Activated T-helper 9 cell treated with anti-CD3 and anti-CD28 coated beads, Interleukin-2, amount 50 U/mL, for 16 hours (primary cell): Measurements from ENCODE around the gene DACT2.
"Not testable (repeated sequence)": the region's sequence is repeated elsewhere in the genome, so short reads cannot be mapped to it uniquely, and the experiment has no call there.

ENCODE experiments used
- DNase-seq: peaks from one replicate; pipeline ENCODE4 v3.0.0-alpha.2; 2020; ENCODE audit warnings: low read depth

Gene DACT2

DNA sequence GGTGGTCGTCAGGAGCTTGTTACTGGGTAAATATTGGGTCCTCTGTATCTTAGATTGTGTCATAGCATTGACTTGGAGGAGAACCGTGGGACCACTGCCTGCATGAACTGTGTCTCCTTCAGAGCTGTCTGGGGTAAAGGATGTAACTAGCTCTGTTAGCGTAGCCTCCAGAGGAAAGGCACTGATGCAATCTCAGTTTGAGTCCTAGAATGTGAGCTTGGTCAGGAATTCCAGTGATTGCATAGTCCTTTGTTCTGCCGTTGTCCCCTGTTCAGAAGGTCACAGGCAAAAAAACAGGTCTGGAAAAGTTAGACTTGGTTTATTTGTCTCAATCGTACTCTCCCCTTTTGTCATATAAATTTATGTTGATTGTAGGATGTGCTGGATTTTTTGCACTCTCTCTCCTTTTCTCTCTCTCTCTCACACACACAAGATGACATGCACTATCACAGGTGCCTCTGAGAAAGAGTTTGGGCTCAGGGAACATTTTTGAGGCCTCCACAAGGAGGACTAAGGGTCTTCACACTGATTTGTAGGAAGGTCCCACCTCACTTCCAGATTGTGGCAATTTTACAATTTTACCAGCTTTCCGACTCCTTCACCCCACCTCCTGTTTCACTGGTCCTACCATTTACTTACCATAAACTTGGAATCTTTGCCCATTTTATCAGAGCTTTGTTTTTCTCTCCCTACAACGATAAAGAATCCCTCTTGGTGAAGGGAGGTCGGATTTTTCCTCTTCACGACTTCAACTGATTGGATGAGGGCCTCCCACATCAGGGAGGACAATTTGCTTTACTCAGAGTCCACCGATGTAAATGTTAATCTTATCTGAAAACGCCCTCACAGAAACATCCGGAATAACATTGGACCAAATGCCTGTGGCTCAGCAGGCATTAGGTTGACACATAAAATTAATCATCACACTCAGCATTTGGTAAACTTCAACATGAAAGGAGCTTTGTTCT lies 7.0 kb upstream of the DACT2 start:
- DNase-seq, result no peak

- DNase-seq, result no peak
Observed at GRCh38 chr6:168322966-168323365, 3.4 kb upstream of the DACT2 start.

DNA sequence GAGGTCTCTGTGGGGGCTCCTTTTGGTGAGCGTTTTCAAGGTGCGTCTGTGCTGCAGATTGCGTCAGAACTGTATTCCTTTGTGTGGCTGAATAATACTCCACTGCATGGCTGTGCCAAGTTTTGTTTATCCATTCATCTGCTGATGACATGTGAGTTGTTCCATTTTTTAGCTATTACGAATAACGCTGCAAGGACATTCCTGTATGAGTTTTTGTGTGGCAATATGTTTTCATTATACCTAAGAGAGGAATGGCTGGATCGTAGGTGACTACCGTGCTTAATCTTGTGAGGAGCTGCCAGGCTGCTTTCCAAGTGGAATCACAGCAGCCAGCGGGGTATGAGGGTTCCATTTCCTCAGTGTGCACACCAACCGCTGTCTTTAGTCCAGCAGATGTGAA lies 1.1 kb upstream of the DACT2 start:
- DNase-seq, result no peak

- no peak for DNase-seq
Observed at GRCh38 chr6:168318579-168319278, 848 bp downstream of the DACT2 start.

DNA sequence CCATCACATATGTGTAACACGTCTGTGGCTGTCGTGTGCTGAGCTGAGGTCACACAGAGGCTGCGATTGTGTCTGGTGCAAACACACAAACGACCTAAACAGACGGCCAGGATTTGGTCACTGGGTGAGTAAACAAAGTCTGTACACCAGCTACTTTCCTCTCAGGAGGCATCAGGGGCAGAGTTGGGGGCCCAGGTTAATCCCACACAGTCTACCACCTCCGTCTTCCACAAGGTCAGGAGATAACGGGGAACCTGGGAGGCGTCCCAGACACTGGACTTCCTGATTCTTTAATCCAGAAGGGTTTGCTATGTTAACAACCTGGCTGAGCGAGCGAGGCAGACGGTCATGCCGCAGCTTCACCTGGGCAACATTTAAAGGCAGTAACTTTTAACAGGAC lies 1.5 kb downstream of the DACT2 start:
- DNase-seq, result no peak

- DNase-seq, result no peak
Observed at GRCh38 chr6:168315596-168315995, 4.0 kb downstream of the DACT2 start.

DNA sequence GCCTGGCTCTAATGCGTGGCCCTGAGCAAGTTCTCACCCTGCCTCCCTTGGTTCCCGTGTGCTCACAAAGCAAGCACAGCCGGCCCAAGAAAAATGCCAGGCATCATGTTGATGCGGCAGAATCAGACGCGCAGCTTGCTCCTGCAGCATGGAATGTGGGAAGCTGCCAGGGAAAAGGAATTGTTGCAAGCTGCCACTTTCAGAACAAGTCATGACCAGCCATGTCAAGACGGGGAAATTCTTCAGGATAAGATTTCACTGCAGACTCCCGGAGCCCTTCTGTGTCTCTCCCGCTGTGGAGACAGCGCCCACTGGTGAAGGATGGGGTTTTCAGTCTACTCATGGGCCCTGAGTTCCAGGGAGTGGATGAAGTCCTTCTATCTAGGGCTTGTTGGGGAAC lies 4.6 kb downstream of the DACT2 start:
- no peak for DNase-seq

DNA sequence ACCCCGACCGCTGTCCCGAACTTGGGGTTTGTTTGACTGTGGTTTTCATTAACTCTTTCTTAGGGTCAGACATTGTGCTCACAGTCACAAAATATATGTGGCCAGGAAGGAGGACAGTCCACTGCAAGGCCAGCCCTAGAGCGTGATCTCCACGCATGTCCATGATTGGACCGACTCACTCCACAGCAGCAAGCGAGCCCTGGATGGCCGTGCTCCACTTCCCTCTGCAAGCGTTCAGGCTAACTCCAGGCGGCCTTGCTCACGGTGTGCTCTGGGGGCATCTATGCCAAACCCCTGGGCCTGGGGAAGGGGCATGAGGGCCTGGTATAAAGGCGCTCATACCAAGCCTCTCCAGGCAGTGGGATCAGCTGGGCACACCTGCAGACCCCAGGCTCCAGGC lies 5.6 kb downstream of the DACT2 start:
- DNase-seq, result no peak

GRCh38 chr6:168313431-168314011 lies 6.1 kb downstream of the DACT2 start:
- no peak for DNase-seq

GRCh38 chr6:168312125-168312507 lies 7.5 kb downstream of the DACT2 start:
- DNase-seq, result not testable (repeated sequence)

DNA sequence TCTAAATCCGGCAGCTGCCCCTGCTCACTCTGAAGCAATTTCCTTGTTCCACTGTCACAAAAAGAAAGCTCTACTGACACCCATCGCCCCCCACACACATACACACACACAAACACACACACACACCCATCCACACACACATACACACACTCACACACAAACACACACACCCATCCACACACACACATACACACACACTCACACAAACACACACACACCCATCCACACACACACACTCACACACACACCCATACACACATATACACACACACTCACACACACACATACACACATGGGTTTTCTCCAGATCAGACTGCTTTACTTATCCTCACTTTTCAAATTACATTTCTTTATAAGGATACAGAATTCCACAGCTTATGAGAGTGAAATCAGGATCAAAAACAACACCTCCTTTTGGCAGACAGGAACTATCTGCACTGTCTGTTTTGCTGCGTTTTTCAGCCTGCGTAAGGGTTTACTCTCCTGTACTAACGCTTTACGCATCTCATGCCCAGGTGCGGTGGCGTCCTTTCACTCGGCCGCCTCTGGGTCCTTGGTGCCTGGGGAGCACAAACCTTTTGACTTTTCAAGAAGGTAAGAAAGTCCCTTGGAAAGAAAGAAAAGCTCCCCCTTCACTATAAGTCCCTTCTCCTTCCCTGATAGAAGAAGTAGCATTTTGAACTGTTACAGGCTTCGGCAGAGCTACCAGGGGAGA lies 8.0 kb downstream of the DACT2 start:
- no peak for DNase-seq

DNA sequence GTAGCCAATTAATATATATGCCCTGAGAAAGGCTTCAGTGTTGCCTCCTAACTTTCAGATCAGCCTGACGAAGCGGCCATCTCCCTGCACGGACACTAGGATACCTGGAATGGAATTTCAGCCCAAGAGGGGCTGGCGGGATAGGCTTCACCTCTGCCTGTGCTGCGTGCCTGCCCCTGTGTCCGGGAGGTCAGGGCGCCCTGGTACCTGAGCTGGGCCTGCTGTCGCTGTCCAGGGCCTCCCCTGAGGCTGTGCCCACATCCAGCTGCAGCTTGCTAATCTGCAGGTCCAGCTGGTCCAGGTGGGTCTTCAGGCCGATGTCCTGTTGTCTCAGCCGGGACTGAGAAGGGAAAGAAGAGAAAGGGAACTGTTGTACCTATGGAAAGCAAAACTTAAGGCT lies 8.6 kb downstream of the DACT2 start:
- DNase-seq, result no peak

- DNase-seq, result no peak
Observed at GRCh38 chr6:168310403-168310802, 9.2 kb downstream of the DACT2 start.

DNA sequence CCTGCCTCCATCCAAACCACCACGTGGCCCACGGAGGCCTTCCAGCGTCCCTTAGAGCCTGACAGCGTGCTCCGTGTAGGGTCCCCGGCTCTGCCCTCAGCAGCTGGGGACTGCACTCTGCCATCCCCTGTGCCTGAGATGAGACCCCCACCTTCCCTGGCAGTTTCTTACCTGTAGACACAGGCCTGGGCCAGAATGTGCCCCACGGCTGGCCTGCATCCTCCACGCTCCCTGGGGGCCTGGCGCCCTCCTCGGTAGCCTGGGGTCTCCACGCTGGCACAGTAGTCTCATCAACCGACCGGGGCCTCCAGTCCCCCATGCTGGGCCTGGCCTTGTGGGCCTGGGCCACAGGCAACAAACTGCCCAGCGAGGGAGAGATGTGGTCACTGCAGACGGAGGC lies 9.6 kb downstream of the DACT2 start:
- no peak for DNase-seq

DNA sequence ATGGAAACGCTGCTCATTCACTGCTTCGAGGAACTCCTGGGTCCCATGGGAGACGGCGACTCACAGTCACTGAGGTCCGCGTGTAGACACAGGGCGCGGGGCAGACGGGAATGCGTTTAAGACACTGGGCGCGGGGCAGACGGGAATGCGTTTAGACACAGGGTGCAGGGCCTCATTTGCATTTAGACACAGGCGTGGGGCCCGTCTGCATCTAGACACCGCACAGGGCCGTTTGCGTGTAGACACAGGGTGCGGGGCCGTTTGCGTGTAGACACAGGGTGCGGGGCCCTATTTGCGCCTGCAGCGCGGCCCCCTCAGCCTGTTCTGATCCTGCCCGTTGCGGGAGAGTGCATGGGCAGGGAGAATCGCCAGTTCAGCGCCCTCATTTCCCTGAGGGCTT lies 10.4 kb downstream of the DACT2 start:
- DNase-seq, result no peak

DNA sequence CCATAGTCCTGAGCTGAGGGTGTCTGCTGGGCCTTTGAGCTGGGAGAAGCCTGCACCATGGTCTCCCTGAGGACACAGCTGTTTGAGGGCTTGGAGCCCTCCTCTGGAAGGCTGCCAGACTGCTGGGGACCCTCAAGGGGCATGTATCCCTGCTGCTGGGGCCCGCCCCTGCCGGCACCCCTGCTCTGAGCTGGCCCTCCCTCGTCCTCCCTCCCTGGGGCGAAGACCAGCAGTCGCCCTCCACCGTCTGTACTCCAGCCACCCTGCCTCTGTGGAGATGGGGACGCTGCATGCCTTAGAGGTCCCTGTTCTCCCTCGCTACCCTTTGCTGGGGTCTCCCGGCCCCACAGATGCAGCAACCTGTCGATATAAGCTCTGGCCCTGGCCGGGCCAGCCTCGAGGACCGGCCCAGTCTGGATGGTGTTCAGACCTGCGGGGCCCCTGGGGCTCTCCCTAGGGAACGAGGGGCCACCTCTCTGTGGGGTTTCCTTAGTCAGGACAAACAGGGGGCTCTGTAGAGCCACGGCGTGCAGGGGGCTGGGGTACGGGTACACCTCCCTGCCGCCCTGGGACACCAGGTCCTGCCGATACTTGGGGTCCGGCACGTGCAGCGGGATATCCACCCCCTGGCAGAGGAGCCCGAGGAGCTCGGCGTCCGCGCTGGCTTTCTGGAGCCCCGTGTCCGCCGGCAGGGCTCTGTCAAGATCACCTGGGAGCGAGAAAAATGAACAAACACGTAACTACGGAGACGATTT lies 11.0 kb downstream of the DACT2 start:
- DNase-seq, result no peak

DNA sequence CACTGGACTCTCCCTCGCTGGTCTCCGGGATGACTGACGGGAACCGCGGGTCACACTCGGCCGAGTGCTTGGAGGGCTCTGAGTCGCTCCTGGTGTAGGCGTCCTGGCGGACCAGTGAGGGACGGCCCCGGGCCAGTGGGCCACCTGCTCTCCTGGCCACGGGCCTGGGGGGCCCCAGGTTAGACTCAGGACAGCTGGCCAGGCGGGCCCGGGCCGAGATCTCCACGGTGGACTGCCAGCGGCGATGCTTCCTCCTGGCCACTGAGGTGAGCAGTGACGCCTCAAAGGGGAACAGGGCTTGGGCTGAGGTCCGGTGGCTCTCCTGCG lies 11.9 kb downstream of the DACT2 start:
- no peak for DNase-seq

- DNase-seq, result no peak
Observed at GRCh38 chr6:168307015-168307694, 12.4 kb downstream of the DACT2 start.

- DNase-seq, result no peak
Observed at GRCh38 chr6:168305863-168306262, 13.7 kb downstream of the DACT2 start.

- DNase-seq, result no peak
Observed at GRCh38 chr6:168305096-168305749, 14.4 kb downstream of the DACT2 start.

GRCh38 chr6:168304752-168305015 lies 14.9 kb downstream of the DACT2 start:
- no peak for DNase-seq
